NCI-H748 treated with DMSO at 0.1 percent for 48 hours (cell line): ENCODE results near the gene MDM2.
"Not testable (repeated sequence)": the region's sequence is repeated elsewhere in the genome, so short reads cannot be mapped to it uniquely, and the experiment has no call there.

Experiments
- DNase-seq: peaks from one replicate; lab custom pipeline; 2025; lab: John Stamatoyannopoulos, UW

The MDM2 gene

GRCh38 chr12:68806488-68807237 is 1.3 kb upstream of the MDM2 start:
- no peak for DNase-seq

- not testable (repeated sequence) for DNase-seq
These were observed 752 bp upstream of the MDM2 start for GRCh38 chr12:68807274-68807575.

- DNase-seq = peak; percentile 76
These were observed 612 bp downstream of the MDM2 start for GRCh38 chr12:68808388-68809189.

GRCh38 chr12:68809190-68810026 is 1.4 kb downstream of the MDM2 start:
- no peak for DNase-seq

- DNase-seq = not testable (repeated sequence)
These were observed 2.0 kb downstream of the MDM2 start for GRCh38 chr12:68810027-68810389.

GRCh38 chr12:68811573-68811972 is 3.6 kb downstream of the MDM2 start:
- not testable (repeated sequence) for DNase-seq

- no peak for DNase-seq
These were observed 4.7 kb downstream of the MDM2 start for GRCh38 chr12:68812553-68813241.

GRCh38 chr12:68813242-68813593 is 5.2 kb downstream of the MDM2 start:
- no peak for DNase-seq

- no peak for DNase-seq
These were observed 6.7 kb downstream of the MDM2 start for GRCh38 chr12:68814490-68815231.

GRCh38 chr12:68815232-68815927 is 7.4 kb downstream of the MDM2 start:
- no peak for DNase-seq

GRCh38 chr12:68815928-68816800 is 8.2 kb downstream of the MDM2 start:
- DNase-seq = no peak

GRCh38 chr12:68819481-68819880 is 11.5 kb downstream of the MDM2 start:
- not testable (repeated sequence) for DNase-seq

- DNase-seq = no peak
These were observed 13.6 kb downstream of the MDM2 start for GRCh38 chr12:68821357-68822188.

- no peak for DNase-seq
These were observed 15.7 kb downstream of the MDM2 start for GRCh38 chr12:68823696-68824095.

- DNase-seq = no peak
These were observed 16.2 kb downstream of the MDM2 start for GRCh38 chr12:68824131-68824530.

GRCh38 chr12:68824597-68825250 is 16.7 kb downstream of the MDM2 start:
- DNase-seq = no peak

- no peak for DNase-seq
These were observed 17.7 kb downstream of the MDM2 start for GRCh38 chr12:68825569-68826217.
